ENCODE results near the gene FAM98A.

FAM98A gene

DNA sequence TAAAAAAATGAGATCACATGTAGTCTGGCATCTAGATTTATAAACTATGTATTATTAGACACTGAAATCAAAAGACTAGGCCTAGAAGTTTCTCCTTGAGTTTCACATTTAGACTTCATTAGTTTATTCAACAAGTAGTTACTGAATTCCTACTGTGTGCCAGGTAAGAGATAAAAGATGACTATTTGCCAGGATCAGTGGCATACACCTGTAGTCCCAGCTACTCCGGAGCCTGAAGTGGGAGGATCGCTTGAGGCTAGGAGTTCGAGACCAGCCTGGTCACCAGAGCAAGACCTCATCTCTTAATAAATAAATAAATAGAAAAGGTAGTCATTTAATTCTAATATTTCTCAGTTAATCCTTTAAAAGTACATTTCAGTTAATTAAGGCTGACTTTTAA is 2.1 kb downstream of the FAM98A start:
- no peak overlapping the region for H3K4me3 ChIP-seq (ENCODE audit: low read depth, low read length)
- TF ChIP-seq, protein P1, sequence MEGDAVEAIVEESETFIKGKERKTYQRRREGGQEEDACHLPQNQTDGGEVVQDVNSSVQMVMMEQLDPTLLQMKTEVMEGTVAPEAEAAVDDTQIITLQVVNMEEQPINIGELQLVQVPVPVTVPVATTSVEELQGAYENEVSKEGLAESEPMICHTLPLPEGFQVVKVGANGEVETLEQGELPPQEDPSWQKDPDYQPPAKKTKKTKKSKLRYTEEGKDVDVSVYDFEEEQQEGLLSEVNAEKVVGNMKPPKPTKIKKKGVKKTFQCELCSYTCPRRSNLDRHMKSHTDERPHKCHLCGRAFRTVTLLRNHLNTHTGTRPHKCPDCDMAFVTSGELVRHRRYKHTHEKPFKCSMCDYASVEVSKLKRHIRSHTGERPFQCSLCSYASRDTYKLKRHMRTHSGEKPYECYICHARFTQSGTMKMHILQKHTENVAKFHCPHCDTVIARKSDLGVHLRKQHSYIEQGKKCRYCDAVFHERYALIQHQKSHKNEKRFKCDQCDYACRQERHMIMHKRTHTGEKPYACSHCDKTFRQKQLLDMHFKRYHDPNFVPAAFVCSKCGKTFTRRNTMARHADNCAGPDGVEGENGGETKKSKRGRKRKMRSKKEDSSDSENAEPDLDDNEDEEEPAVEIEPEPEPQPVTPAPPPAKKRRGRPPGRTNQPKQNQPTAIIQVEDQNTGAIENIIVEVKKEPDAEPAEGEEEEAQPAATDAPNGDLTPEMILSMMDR (IDR thresholded peaks at IDR 0.05; ENCODE audit: low read depth, low read length): no peak

DNA sequence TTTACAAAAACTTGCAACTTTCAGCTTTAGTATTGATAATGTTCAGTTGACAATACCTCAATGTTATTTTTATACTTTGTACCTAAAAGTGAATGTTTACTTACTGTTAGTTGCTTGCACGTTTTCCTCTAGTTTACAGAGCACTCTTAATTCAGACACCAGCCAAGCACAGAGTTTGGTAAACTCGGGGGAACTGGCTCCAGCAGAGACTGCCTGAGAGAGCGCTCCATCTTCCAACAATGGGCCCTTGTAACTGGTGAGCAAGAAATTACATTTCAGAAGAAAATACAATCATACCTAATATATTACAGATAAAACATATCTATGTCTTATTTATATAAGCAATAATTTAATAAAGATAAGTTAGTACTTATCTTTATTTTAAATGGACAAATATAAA is 3.7 kb downstream of the FAM98A start:
- no peak overlapping the region for H3K27ac ChIP-seq
- no peak overlapping the region for H3K4me3 ChIP-seq (ENCODE audit: low read depth, low read length)
- TF ChIP-seq, protein P1 (IDR thresholded peaks at IDR 0.05; ENCODE audit: low read depth, low read length): no peak
- H3K9me3 ChIP-seq (ENCODE audit: severe bottlenecking): no peaks in the 10 kb centered on the region
- no peaks in the 10 kb centered on the region for H3K27me3 ChIP-seq (ENCODE audit: insufficient read depth, low read depth, severe bottlenecking)
- DNase-seq: no peak
- H3K36me3 ChIP-seq: peaks cover 36% of the 10 kb centered on the region

More for the DNA sequence above, 2.1 kb downstream of the FAM98A start:
- peaks cover 21% of the 10 kb centered on the region for H3K36me3 ChIP-seq
- H3K9me3 ChIP-seq (ENCODE audit: severe bottlenecking): no peaks in the 10 kb centered on the region
- no peaks in the 10 kb centered on the region for H3K27me3 ChIP-seq (ENCODE audit: insufficient read depth, low read depth, severe bottlenecking)
- no peak for DNase-seq
- no peak overlapping the region for H3K27ac ChIP-seq

DNA sequence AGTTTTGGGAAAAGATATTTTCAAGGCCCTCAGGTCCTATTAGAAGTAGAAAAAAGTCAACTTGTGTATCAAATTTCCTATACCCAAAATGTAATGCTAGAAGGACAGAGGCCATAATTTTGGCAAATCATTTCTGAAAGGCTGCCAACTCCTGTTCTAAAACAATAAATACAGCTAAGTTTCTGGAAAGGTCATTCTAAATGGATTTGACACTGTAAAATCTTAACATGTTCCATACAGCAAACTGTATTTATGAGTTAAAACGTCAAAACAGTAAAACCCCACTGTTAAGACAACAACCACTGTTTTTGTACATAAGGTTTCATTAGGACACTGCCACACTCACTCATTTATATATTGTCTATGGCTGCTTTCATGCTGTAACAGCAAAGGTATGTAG is 9.7 kb downstream of the FAM98A start:
- Histone ChIP-seq H3K4me3 (ENCODE audit: low read depth, low read length) (no peak overlapping the region), H3K27ac (no peak overlapping the region), H3K27me3 (ENCODE audit: insufficient read depth, low read depth, severe bottlenecking) (no peaks in the 10 kb centered on the region), H3K36me3 (peaks cover 52% of the 10 kb centered on the region), H3K9me3 (ENCODE audit: severe bottlenecking) (no peaks in the 10 kb centered on the region)
- TF ChIP-seq, protein P1 (IDR thresholded peaks at IDR 0.05; ENCODE audit: low read depth, low read length): no peak
- DNase-seq: no peak

DNA sequence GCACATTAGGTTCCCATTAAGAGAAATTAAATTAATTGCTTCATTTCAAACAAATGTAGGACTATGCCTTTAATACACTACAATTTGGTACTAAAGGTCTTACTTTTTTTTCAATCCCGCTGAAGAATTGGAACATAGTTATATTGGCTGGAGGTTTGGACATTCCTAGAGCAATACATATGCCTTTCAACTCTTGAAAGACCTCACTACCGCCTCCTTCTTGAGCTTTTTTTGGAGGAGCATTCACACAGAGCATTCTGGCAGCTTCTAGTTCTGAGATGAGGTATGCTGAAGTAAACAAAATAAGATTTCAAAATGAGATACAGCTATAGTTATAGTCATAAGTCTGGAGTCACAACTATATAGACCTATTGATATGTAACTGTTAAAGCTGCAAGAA is 10.9 kb downstream of the FAM98A start:
- peaks cover 42% of the 10 kb centered on the region for H3K36me3 ChIP-seq

DNA sequence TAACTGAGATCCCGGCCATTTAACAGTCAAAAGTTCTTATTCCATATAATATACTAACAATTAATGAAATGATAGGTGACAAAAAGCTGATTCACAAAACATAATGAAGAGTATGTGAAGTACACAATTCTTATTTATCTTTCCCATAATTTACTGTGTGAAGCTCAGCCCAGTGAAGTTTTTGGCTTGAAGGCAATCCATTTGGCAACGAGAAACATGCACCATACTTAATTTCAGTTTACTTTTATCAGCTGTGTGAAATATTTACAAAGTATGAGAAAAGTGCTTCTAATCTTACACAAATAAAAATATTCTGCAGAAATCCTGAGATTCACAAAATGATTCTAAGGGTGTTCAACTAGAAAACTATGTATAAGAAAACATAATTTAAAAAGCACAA is 12.3 kb downstream of the FAM98A start:
- Histone ChIP-seq H3K9me3 (ENCODE audit: severe bottlenecking) (no peaks in the 10 kb centered on the region), H3K4me3 (ENCODE audit: low read depth, low read length) (no peak overlapping the region), H3K36me3 (peaks cover 32% of the 10 kb centered on the region), H3K27ac (no peak overlapping the region), H3K27me3 (ENCODE audit: insufficient read depth, low read depth, severe bottlenecking) (no peaks in the 10 kb centered on the region)
- TF ChIP-seq, protein P1 (IDR thresholded peaks at IDR 0.05; ENCODE audit: low read depth, low read length): no peak
- DNase-seq: no peak

More for the DNA sequence above, 10.9 kb downstream of the FAM98A start:
- Histone ChIP-seq H3K27me3 (ENCODE audit: insufficient read depth, low read depth, severe bottlenecking) (no peaks in the 10 kb centered on the region), H3K9me3 (ENCODE audit: severe bottlenecking) (no peaks in the 10 kb centered on the region), H3K27ac (no peak overlapping the region), H3K4me3 (ENCODE audit: low read depth, low read length) (no peak overlapping the region)
- TF ChIP-seq, protein P1 (IDR thresholded peaks at IDR 0.05; ENCODE audit: low read depth, low read length): no peak
- no peak for DNase-seq

DNA sequence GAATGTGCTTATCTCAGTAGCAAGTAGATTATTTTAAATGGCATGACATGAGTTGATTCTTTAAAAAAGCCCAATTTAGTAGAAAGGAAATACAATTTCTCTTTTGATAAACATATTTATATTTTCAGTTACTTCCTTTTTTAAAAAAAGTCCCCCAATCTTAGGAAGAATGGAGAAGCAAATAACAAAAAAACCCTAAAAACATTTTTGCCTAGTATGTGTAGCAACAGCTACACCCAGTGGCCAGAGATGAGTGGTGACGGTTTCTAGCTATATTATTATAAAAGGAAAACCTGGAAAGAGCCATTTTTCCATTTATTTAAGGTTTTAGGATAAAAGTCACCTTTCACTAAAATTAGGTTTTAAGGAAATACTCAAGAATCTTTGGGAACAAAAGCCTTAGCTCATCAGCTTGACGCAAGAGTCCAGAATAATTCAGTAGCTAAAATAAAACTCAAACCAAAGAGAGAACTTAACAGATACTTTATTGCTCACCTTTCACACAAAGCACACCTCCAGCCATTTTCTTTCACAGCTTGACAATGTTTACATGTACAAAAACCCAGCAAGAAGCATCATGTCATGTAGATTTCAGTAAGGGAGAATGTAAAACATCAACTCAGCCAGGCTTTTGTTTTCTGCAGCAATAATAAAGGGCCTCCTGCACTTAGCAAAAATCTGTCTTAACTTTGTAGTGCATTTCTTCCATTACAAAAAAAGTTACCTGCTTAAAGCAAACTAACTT is 15.7 kb downstream of the FAM98A start:
- H3K27me3 ChIP-seq (ENCODE audit: insufficient read depth, low read depth, severe bottlenecking): no peaks in the 10 kb centered on the region
- peaks cover 16% of the 10 kb centered on the region for H3K36me3 ChIP-seq
- H3K9me3 ChIP-seq (ENCODE audit: severe bottlenecking): no peaks in the 10 kb centered on the region
- no peak overlapping the region for H3K4me3 ChIP-seq (ENCODE audit: low read depth, low read length)
- no peak for DNase-seq
- no peak overlapping the region for H3K27ac ChIP-seq
- TF ChIP-seq, protein P1 (IDR thresholded peaks at IDR 0.05; ENCODE audit: low read depth, low read length): peak; percentile 61

Measured in WERI-Rb-1 (cell line).